Body of pancreas (tissue), 4 donors: ENCODE data around the gene ENPP6.

Experiments used
- POLR2A ChIP-seq, 3 donors: fragments of 450-650 bp; IDR thresholded peaks; one replicate each; pipeline ENCODE4 v1.6.1; 2016; ENCODE audit warnings: antibody characterized with exemption in 3 of 3, mild to moderate bottlenecking in 2 of 3
- TF ChIP-seq, protein P1 (sequence below), 7 experiments: fragments of 450-650 bp in 4 of 7; fragments of 200-600 bp in 3 of 7; sonication (generic) in 3 of 7; IDR thresholded peaks; one replicate each; pipeline ENCODE4 v1.5.1; 2016 to 2019; ENCODE audit warnings: antibody characterized with exemption in 7 of 7

- TF ChIP-seq, protein P1, sequence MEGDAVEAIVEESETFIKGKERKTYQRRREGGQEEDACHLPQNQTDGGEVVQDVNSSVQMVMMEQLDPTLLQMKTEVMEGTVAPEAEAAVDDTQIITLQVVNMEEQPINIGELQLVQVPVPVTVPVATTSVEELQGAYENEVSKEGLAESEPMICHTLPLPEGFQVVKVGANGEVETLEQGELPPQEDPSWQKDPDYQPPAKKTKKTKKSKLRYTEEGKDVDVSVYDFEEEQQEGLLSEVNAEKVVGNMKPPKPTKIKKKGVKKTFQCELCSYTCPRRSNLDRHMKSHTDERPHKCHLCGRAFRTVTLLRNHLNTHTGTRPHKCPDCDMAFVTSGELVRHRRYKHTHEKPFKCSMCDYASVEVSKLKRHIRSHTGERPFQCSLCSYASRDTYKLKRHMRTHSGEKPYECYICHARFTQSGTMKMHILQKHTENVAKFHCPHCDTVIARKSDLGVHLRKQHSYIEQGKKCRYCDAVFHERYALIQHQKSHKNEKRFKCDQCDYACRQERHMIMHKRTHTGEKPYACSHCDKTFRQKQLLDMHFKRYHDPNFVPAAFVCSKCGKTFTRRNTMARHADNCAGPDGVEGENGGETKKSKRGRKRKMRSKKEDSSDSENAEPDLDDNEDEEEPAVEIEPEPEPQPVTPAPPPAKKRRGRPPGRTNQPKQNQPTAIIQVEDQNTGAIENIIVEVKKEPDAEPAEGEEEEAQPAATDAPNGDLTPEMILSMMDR (IDR thresholded peaks at IDR 0.05): no peak
- TF ChIP-seq POLR2A (IDR thresholded peaks at IDR 0.05): no peak
Measured at GRCh38 chr4:184247421-184247820, 29.7 kb upstream of the ENPP6 start.
